8988T (cell line): ENCODE data around the gene RING1.
"Not testable (repeated sequence)": the region's sequence is repeated elsewhere in the genome, so short reads cannot be mapped to it uniquely, and the experiment has no call there.

Experiments used
- DNase-seq: peaks from one replicate; pipeline ENCODE4 v3.0.0; 2011

Gene RING1

GRCh38 chr6:33207552-33208090 is 679 bp upstream of the RING1 start:
- peak; percentile 75 for DNase-seq

GRCh38 chr6:33209856-33210255 is 1.6 kb downstream of the RING1 start:
- DNase-seq: no peak

GRCh38 chr6:33211136-33211535 is 2.8 kb downstream of the RING1 start:
- DNase-seq: no peak

- no peak for DNase-seq
These were observed 3.5 kb downstream of the RING1 start for GRCh38 chr6:33211666-33212422.

- DNase-seq: no peak
These were observed 4.5 kb downstream of the RING1 start for GRCh38 chr6:33212857-33213165.

- no peak for DNase-seq
These were observed 5.1 kb downstream of the RING1 start for GRCh38 chr6:33213166-33213988.

GRCh38 chr6:33213989-33214335 is 5.7 kb downstream of the RING1 start:
- DNase-seq: no peak

- no peak for DNase-seq
These were observed 7.2 kb downstream of the RING1 start for GRCh38 chr6:33215271-33216116.

- no peak for DNase-seq
These were observed 7.9 kb downstream of the RING1 start for GRCh38 chr6:33216117-33216649.

GRCh38 chr6:33217246-33217645 is 8.9 kb downstream of the RING1 start:
- no peak for DNase-seq

- no peak for DNase-seq
These were observed 9.4 kb downstream of the RING1 start for GRCh38 chr6:33217681-33218080.

- not testable (repeated sequence) for DNase-seq
These were observed 18.3 kb downstream of the RING1 start for GRCh38 chr6:33226503-33227120.

- no peak for DNase-seq
These were observed 26.9 kb downstream of the RING1 start for GRCh38 chr6:33235221-33235634.

GRCh38 chr6:33236328-33236727 is 28.0 kb downstream of the RING1 start:
- no peak for DNase-seq

- DNase-seq: no peak
These were observed 28.6 kb downstream of the RING1 start for GRCh38 chr6:33236852-33237251.

- DNase-seq: no peak
These were observed 29.4 kb downstream of the RING1 start for GRCh38 chr6:33237741-33238140.

- DNase-seq: no peak
These were observed 33.7 kb downstream of the RING1 start for GRCh38 chr6:33241968-33242367.

- DNase-seq: no peak
These were observed 35.2 kb downstream of the RING1 start for GRCh38 chr6:33243476-33243875.

- DNase-seq: peak; percentile 42
These were observed 39.8 kb downstream of the RING1 start for GRCh38 chr6:33247977-33248642.

GRCh38 chr6:33248643-33248931 is 40.3 kb downstream of the RING1 start:
- DNase-seq: no peak

GRCh38 chr6:33248932-33249731 is 40.8 kb downstream of the RING1 start:
- DNase-seq: peak; percentile 46
